A673 (cell line): ENCODE results near the gene IL4. TPM values are rescaled to one million over a fixed set of nuclear protein-coding genes. Genes with fewer than 3 reads are reported as not detected.

Experiments
- BruUV-seq: library from RNA; stranded (reverse); fragments of 400-500 nt; replicated peaks from 2 replicates; lab custom pipeline; 2021; lab: Mats Ljungman, UMichigan
- CTCF ChIA-PET: fragments of 300-600 bp; sonication (Branson Sonifier 250); formaldehyde crosslinking; loops from one replicate; lab custom pipeline; 2022; ENCODE audit warnings: antibody characterized with exemption; lab: Charles Lee
- POLR2A ChIA-PET: fragments of 300-600 bp; sonication (Branson Sonifier 250); formaldehyde crosslinking; loops from one replicate; lab custom pipeline; 2022; ENCODE audit warnings: antibody characterized with exemption; ENCODE audit not compliant: low non-redundant PET; lab: Charles Lee
- DNase-seq: peaks from one replicate; pipeline ENCODE4 v3.0.0-alpha.2; 2015; ENCODE audit warnings: low spot score
- H3K27ac ChIP-seq: fragments of 200-600 bp; sonication (generic); 2 replicates; pipeline ENCODE4 v1.5.1; 2016; ENCODE audit warnings: mixed run types, low read depth, mild to moderate bottlenecking, mixed read lengths, antibody characterized with exemption, low read length; ENCODE audit not compliant: poor library complexity, severe bottlenecking
- H3K27me3 ChIP-seq: fragments of 200-600 bp; sonication (generic); replicated peaks from 2 replicates; pipeline ENCODE4 v1.6.1; 2017; ENCODE audit warnings: mixed run types, low read depth, mild to moderate bottlenecking, mixed read lengths, antibody characterized with exemption, low read length; ENCODE audit not compliant: insufficient read depth, poor library complexity
- H3K36me3 ChIP-seq: fragments of 200-600 bp; sonication (generic); 2 replicates; pipeline ENCODE4 v1.6.1; 2016; ENCODE audit warnings: mixed run types, mild to moderate bottlenecking, mixed read lengths, antibody characterized with exemption, low read length; ENCODE audit not compliant: insufficient read depth, poor library complexity, severe bottlenecking
- H3K4me1 ChIP-seq: fragments of 200-600 bp; sonication (generic); 2 replicates; pipeline ENCODE4 v1.6.1; 2017; ENCODE audit warnings: mixed run types, mild to moderate bottlenecking, mixed read lengths, antibody characterized with exemption, low read length; ENCODE audit not compliant: insufficient read depth, poor library complexity, severe bottlenecking
- H3K4me3 ChIP-seq: fragments of 200-600 bp; sonication (generic); 2 replicates; pipeline ENCODE4 v1.5.1; 2016; ENCODE audit warnings: low read depth, mixed run types, mild to moderate bottlenecking, mixed read lengths, low read length; ENCODE audit not compliant: poor library complexity, severe bottlenecking
- H3K9me3 ChIP-seq: fragments of 200-600 bp; sonication (generic); 2 replicates; pipeline ENCODE4 v1.6.1; 2016; ENCODE audit warnings: mixed run types, low read depth, mild to moderate bottlenecking, mixed read lengths, antibody characterized with exemption, low read length; ENCODE audit not compliant: poor library complexity, severe bottlenecking
- EZH2 ChIP-seq: fragments of 200-600 bp; sonication (generic); IDR thresholded peaks from 2 replicates; pipeline ENCODE4 v1.6.1; 2017; ENCODE audit warnings: borderline replicate concordance, low read depth, mild to moderate bottlenecking, mixed read lengths, antibody characterized with exemption, low read length; ENCODE audit not compliant: poor library complexity, severe bottlenecking
- intact Hi-C: fragments of 100-400 bp; cut with micrococcal nuclease; formaldehyde crosslinking; loops from one replicate; pipeline ENCODE4 v1.10.0; 2022; ENCODE audit not compliant: unreplicated experiment
- total RNA-seq: library from RNA; stranded (reverse); gene quantifications from 2 replicates; pipeline ENCODE4 v1.2.3, GENCODE V29; 2021
- TF ChIP-seq, protein P1 (sequence below): fragments of 300-800, 200-600 bp; sonication (generic); conservative IDR thresholded peaks from 2 replicates; pipeline ENCODE4 v1.5.1; 2017; ENCODE audit warnings: low read depth, mild to moderate bottlenecking, antibody characterized with exemption, low read length, moderate library complexity, mixed read lengths

Gene IL4
- total RNA-seq, 1 experiment from 2014 or later, result not detected

DNA sequence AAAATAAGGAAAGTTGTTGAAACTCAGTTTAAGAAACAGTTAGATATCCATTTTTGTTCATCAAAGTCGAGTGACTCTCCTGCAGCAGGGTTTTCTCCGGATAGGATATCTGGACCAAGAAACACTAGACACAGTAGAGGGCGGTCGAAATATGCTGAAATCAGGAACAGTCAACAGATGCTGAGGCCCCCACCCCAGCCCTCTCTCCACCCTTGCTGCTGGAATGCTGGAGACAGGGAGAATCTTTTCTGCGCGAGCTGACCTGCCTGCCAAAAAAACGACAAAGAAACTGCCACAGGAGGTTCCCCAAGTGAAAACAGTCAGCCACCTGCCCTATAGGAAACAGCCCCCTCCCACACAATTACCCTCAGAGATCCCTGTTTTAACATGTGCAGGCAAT, 20.1 kb upstream of the IL4 start:
- no peak for DNase-seq
- CTCF ChIA-PET, result no interaction called here
- no peak for TF ChIP-seq EZH2
- TF ChIP-seq, protein P1, sequence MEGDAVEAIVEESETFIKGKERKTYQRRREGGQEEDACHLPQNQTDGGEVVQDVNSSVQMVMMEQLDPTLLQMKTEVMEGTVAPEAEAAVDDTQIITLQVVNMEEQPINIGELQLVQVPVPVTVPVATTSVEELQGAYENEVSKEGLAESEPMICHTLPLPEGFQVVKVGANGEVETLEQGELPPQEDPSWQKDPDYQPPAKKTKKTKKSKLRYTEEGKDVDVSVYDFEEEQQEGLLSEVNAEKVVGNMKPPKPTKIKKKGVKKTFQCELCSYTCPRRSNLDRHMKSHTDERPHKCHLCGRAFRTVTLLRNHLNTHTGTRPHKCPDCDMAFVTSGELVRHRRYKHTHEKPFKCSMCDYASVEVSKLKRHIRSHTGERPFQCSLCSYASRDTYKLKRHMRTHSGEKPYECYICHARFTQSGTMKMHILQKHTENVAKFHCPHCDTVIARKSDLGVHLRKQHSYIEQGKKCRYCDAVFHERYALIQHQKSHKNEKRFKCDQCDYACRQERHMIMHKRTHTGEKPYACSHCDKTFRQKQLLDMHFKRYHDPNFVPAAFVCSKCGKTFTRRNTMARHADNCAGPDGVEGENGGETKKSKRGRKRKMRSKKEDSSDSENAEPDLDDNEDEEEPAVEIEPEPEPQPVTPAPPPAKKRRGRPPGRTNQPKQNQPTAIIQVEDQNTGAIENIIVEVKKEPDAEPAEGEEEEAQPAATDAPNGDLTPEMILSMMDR, result no peak
- H3K4me3 ChIP-seq, result no peak overlapping the region
- no TSS peak for BruUV-seq
- no peaks in the 10 kb centered on the region for H3K9me3 ChIP-seq
- POLR2A ChIA-PET, result no interaction called here
- H3K4me1 ChIP-seq, result peaks cover 4% of the 10 kb centered on the region
- H3K36me3 ChIP-seq, result no peaks in the 10 kb centered on the region
- intact Hi-C loops, result no loop called here
- H3K27me3 ChIP-seq, result no peaks in the 10 kb centered on the region
- H3K27ac ChIP-seq, result no peak overlapping the region

DNA sequence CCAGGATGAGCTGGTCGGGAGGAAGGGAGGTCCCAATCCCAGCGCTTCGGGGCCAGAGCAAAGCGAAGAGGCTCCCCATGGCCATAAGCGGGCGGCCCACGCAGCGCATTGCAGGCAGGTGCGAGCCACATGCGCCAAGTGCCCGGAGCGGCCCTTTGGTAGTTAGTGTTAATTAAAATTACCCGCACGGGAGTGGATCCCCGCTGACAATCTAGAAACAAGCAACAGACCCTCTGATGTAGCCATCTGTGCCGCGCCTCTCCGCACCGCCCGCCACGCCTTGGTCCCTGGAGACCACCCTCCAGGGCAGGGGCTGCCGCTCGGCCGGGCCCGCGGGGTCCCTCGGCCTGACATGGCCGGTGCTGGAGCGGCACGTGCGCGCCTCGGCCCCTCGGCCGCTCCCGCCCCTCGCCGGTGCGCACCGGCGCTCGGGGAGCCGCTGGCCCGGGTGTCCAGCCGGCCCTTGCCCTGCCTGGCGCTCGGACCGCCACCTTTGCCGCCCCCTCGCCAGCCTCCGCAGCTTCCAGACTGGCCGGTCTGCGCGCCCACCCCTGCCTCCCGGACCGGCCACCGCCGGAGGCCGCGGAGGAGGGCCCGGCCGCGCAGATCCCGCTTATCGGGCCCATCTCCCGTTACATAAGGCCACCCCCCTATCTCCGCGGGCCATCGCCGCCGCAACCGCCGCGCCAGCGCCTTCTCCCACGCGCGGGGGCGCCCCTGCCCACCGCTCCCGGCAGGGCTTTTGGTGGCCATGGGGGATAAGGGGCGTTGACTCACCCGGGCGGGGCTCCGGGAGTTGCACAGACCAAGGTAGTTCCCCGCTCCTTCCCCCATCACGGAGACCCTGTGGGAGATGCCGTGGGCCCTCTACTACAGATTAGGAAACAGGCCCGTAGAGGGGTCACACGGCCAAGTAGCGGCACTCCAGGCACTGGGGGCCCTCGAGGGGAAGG, 17.7 kb upstream of the IL4 start:
- DNase-seq, result peak; percentile 32
- Histone ChIP-seq H3K4me1 (peaks cover 4% of the 10 kb centered on the region), H3K9me3 (no peaks in the 10 kb centered on the region), H3K27me3 (no peaks in the 10 kb centered on the region), H3K4me3 (peak overlapping the region; percentile 40), H3K27ac (no peak overlapping the region), H3K36me3 (no peaks in the 10 kb centered on the region)
- CTCF ChIA-PET, result no interaction called here
- TF ChIP-seq, protein P1, result peak; percentile 37; the same call in 1 of the 2 replicates
- no peak for TF ChIP-seq EZH2
- BruUV-seq, result no TSS peak
- intact Hi-C loops, result no loop called here
- POLR2A ChIA-PET, result no interaction called here

DNA sequence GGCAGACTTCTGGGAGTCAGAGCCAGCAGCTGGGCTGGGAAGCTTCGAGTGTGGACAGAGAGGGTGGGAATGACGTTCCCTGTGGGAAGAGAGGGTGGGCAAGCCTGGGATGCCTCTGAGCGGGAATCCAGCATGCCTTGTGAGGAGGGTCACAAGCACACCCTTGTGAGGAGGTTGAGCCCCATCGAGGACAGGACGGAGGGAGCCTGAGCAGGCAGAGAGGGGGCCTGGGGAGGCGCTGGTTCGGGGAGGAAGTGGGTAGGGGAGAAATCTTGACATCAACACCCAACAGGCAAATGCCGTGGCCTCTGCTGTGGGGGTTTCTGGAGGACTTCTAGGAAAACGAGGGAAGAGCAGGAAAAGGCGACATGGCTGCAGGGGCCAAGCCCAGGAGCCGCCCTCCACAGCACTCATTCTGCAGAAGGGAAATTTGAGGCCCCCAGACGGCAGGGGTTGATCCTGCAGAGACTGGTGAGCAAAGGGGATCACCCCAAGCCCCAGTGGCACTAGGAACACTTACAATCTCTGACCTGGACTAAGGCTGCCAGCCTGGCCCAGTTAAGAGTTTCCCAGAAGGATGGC, 16.9 kb upstream of the IL4 start:
- DNase-seq, result no peak
- Histone ChIP-seq H3K27me3 (no peaks in the 10 kb centered on the region), H3K4me3 (peak overlapping the region; percentile 40), H3K36me3 (no peaks in the 10 kb centered on the region), H3K27ac (no peak overlapping the region), H3K4me1 (peaks cover 4% of the 10 kb centered on the region), H3K9me3 (no peaks in the 10 kb centered on the region)
- POLR2A ChIA-PET, result no interaction called here
- CTCF ChIA-PET, result no interaction called here
- TF ChIP-seq EZH2, result no peak
- TF ChIP-seq, protein P1, result no peak
- BruUV-seq, result no TSS peak
- intact Hi-C loops, result no loop called here
